Endometrial microvascular endothelial cells (primary cell): ENCODE results near the gene ERBB3. TPM values are rescaled to one million over a fixed set of nuclear protein-coding genes. Genes with fewer than 3 reads are reported as not detected.

Experiments used
- in situ Hi-C: cut with HindIII; loops from 2 replicates; pipeline ENCODE4 v1.10.0; 2017; ENCODE audit warnings: low sequenced_read_pairs, low pct_unique_long_range_greater_than_20kb; ENCODE audit errors: inconsistent ontology term
- total RNA-seq: library from RNA; depleted of rRNA; stranded (reverse); fragments of >200 nt; gene quantifications from one replicate; pipeline ENCODE4 v1.2.3, GENCODE V29; 2015; ENCODE audit errors: inconsistent ontology term

ERBB3 gene
- total RNA-seq, 1 donor from 2014 or later = not detected

DNA sequence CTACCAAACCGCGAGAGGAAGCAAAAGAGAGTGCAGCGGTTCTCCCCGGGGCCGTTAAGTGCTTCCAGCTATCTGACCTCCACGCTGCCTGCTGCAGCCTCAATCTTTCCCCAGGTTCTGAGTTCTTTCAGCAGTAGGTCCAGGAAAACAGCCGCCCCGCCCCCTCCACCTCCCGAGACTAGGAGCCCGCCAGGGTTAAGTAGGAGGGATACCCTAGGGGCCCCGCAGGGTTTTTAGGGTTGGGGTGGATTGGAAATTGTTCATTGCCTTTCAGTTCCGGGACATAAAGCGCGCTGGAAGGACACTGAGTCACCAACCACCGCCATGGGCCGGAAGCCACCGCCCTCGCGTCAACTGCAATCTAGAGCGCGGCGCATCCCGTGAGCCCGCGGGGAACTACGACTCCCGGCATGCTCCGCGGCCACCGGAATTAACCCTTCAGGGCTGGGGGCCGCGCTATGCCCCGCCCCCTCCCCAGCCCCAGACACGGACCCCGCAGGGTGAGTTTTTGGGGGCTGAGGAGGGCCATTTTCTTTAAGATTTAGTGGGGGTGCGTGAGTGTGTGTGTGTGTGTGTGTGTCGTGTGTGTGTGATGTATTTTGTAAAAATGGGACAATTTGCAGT, 72.3 kb downstream of the ERBB3 start, which contains the start of gene MYL6B:
Gene MYL6B (plus strand): TSS at position 456 of the 624 bp plus-strand sequence. CDS start 1,332 bp downstream, outside the sequence.
- in situ Hi-C loops = no loop called here

Other genes starting within 250 kb of the ERBB3 start
- gene MMP19, start 237.2 kb upstream of the ERBB3 start, total RNA-seq = 6.0 TPM
- 29.1 TPM for gene PYM1, start 152.3 kb upstream of the ERBB3 start, total RNA-seq
- gene DGKA, start 149.0 kb upstream of the ERBB3 start, total RNA-seq = 82.4 TPM
- not detected for gene PMEL, start 114.1 kb upstream of the ERBB3 start, total RNA-seq
- gene CDK2, start 113.3 kb upstream of the ERBB3 start, total RNA-seq = 61.3 TPM
- gene RAB5B, start 106.1 kb upstream of the ERBB3 start, total RNA-seq = 53.3 TPM
- 22.4 TPM for gene SUOX, start 82.9 kb upstream of the ERBB3 start, total RNA-seq
- 1.0 TPM for gene IKZF4, start 59.1 kb upstream of the ERBB3 start, total RNA-seq
- 1,767 TPM for gene RPS26, start 38.2 kb upstream of the ERBB3 start, total RNA-seq
- 226 TPM for gene PA2G4, start 24.4 kb downstream of the ERBB3 start, total RNA-seq
- 2,640 TPM for gene RPL41, start 36.5 kb downstream of the ERBB3 start, total RNA-seq
- gene ZC3H10, start 38.1 kb downstream of the ERBB3 start, total RNA-seq = 3.0 TPM
- 193 TPM for gene ESYT1, start 48.1 kb downstream of the ERBB3 start, total RNA-seq
- 121 TPM for gene MYL6B, start 72.4 kb downstream of the ERBB3 start, total RNA-seq
- 2,953 TPM for gene MYL6, start 78.2 kb downstream of the ERBB3 start, total RNA-seq
- 43.6 TPM for gene SMARCC2, start 109.3 kb downstream of the ERBB3 start, total RNA-seq
- 57.4 TPM for gene RNF41, start 141.8 kb downstream of the ERBB3 start, total RNA-seq
- 60.3 TPM for gene NABP2, start 144.2 kb downstream of the ERBB3 start, total RNA-seq
- gene SLC39A5, start 149.9 kb downstream of the ERBB3 start, total RNA-seq = 3.7 TPM
- 20.3 TPM for gene ANKRD52, start 178.2 kb downstream of the ERBB3 start, total RNA-seq
- 10.8 TPM for gene COQ10A, start 186.8 kb downstream of the ERBB3 start, total RNA-seq
- 257 TPM for gene CS, start 220.2 kb downstream of the ERBB3 start, total RNA-seq
- 105 TPM for gene CNPY2, start 235.8 kb downstream of the ERBB3 start, total RNA-seq